ENCODE results near the gene BCL7B. TPM values are rescaled to one million over a fixed set of nuclear protein-coding genes. Genes with fewer than 3 reads are reported as not detected.
"Not testable (repeated sequence)": the region's sequence is repeated elsewhere in the genome, so short reads cannot be mapped to it uniquely, and the experiment has no call there.

Gene BCL7B
- total RNA-seq, 4 donors from 2014 or later: 107 to 131 (median 109) TPM

DNA sequence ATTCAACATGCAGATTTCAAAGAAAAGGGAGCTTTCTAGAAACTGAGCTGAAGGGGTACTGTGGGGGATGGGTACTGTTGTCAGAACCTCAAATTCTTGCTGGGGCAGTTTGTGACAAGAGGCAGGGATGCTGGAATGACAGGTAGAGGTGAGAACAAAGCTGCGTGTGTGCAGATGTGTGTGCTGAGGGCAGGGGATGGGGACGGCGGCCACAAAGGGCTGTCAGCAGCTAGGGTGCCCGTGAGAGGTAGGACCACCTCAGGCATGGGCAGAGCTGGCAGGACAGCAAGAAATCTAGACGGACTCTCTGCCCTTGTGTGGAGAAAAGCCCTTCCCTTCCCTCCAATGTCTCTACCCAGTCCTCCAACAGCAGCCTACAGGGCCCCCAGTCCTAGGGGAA, 21.0 kb downstream of the BCL7B start:
- intact Hi-C loops (cut with DNase I): no loop called here
- Histone ChIP-seq H3K9me3 (no peaks in the 10 kb centered on the region), H3K4me1 (no peaks in the 10 kb centered on the region), H3K36me3 (peaks cover 60 to 90% (median 70%) of the 10 kb centered on the region in 4 donors), H3K4me3 (no peak overlapping the region), H3K27me3 (no peaks in the 10 kb centered on the region), H3K27ac (replicated peaks in 1 of 4) (no peak overlapping the region)
- TF ChIP-seq POLR2A (IDR thresholded peaks at IDR 0.05; ENCODE audit: low read depth): no peak
- TF ChIP-seq POLR2AphosphoS5 (IDR thresholded peaks at IDR 0.05): no peak
- no peak for TF ChIP-seq EP300 (IDR thresholded peaks at IDR 0.05)
- TF ChIP-seq, protein P1, sequence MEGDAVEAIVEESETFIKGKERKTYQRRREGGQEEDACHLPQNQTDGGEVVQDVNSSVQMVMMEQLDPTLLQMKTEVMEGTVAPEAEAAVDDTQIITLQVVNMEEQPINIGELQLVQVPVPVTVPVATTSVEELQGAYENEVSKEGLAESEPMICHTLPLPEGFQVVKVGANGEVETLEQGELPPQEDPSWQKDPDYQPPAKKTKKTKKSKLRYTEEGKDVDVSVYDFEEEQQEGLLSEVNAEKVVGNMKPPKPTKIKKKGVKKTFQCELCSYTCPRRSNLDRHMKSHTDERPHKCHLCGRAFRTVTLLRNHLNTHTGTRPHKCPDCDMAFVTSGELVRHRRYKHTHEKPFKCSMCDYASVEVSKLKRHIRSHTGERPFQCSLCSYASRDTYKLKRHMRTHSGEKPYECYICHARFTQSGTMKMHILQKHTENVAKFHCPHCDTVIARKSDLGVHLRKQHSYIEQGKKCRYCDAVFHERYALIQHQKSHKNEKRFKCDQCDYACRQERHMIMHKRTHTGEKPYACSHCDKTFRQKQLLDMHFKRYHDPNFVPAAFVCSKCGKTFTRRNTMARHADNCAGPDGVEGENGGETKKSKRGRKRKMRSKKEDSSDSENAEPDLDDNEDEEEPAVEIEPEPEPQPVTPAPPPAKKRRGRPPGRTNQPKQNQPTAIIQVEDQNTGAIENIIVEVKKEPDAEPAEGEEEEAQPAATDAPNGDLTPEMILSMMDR (IDR thresholded peaks at IDR 0.05): no peak
- DNase-seq (ENCODE audit: extremely low spot score): no peak
- 85% methylated on average over 5 of the region's 5 CpGs for WGBS

DNA sequence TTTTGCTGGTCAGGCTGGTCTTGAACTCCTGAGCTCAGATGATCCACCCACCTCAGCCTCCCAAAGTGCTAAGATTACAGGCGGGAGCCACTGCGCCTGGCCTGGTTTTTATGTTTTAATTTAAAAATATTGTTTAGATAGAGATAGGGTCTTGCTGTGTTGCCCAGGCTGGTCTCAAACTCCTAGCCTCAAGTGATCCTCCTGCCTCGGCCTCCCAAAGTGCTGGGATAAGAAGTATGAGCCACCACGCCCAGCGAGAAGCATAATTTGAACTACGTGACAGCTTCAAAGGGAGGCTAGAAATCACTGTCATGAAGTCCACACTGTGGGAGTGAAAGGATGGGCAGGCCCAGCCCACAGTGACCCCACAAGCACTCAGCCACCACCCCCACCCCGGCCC, 21.6 kb downstream of the BCL7B start:
- H3K36me3 ChIP-seq: peaks cover 55 to 85% (median 65%) of the 10 kb centered on the region in 4 donors
- not testable (repeated sequence) for H3K9me3 ChIP-seq

DNA sequence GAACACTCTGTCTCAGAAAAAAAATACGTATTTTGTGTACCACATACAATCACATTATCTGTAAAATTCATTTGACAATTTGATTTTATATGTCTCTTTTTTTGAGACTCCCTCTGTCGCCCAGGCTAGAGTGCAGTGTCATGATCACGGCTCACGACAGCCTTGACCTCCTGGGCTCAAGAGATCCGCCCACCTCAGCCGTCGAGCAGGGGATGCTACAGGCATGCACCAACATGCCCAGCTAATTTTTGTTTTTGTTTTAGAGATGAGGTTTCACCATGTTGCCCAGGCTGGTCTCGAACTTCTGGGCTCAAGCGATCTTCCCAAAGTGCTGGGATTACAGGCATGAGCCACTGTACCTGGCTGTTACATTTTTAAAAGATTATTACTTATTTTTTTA, 23.7 kb downstream of the BCL7B start:
- intact Hi-C loops (cut with DNase I): no loop called here
- H3K9me3 ChIP-seq: no peaks in the 10 kb centered on the region
- H3K27ac ChIP-seq (replicated peaks in 1 of 4): no peak overlapping the region
- WGBS: 87% methylated on average over 9 of the region's 9 CpGs
- TF ChIP-seq POLR2A (IDR thresholded peaks at IDR 0.05; ENCODE audit: low read depth) (no peak), EP300 (IDR thresholded peaks at IDR 0.05) (no peak), POLR2AphosphoS5 (IDR thresholded peaks at IDR 0.05) (no peak)
- TF ChIP-seq, protein P1 (IDR thresholded peaks at IDR 0.05): no peak
- no peak for DNase-seq (ENCODE audit: extremely low spot score)
- no peaks in the 10 kb centered on the region for H3K4me1 ChIP-seq
- peaks cover 39 to 63% (median 43%) of the 10 kb centered on the region in 4 donors for H3K36me3 ChIP-seq
- no peaks in the 10 kb centered on the region for H3K27me3 ChIP-seq
- no peak overlapping the region for H3K4me3 ChIP-seq

More for the DNA sequence above, 21.6 kb downstream of the BCL7B start:
- H3K4me1 ChIP-seq; H3K27me3 ChIP-seq; intact Hi-C loops (cut with DNase I); H3K27ac ChIP-seq (replicated peaks in 1 of 4); H3K4me3 ChIP-seq; DNase-seq (ENCODE audit: extremely low spot score): not testable (repeated sequence)
- WGBS: 94% methylated on average over 7 of the region's 7 CpGs

DNA sequence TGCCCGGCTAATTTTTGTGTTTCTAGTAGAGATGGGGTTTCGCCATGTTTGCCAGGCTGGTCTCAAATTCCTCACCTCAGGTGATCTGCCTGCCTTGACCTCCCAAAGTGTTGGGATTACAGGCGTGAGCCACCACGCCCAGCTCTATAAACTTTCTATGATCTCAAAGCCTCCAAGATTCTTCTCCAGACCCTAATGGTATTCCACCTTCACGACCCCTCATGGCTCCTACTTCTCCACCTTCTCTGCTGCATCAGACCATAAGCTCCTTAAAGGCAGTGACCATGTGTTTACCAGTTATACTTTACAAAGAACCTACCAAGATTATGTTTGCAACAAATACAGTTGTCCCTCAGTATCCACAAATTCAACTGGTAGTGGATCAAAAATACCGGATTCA, 25.3 kb downstream of the BCL7B start:
- Histone ChIP-seq H3K27ac (replicated peaks in 1 of 4) (no peak overlapping the region), H3K4me1 (no peaks in the 10 kb centered on the region), H3K4me3 (no peak overlapping the region), H3K9me3 (no peaks in the 10 kb centered on the region), H3K27me3 (no peaks in the 10 kb centered on the region), H3K36me3 (peaks cover 24 to 48% (median 28%) of the 10 kb centered on the region in 4 donors)
- TF ChIP-seq POLR2A (IDR thresholded peaks at IDR 0.05; ENCODE audit: low read depth): no peak
- TF ChIP-seq POLR2AphosphoS5 (IDR thresholded peaks at IDR 0.05): no peak
- TF ChIP-seq, protein P1 (IDR thresholded peaks at IDR 0.05): no peak
- no peak for TF ChIP-seq EP300 (IDR thresholded peaks at IDR 0.05)
- intact Hi-C loops (cut with DNase I): no loop called here
- DNase-seq (ENCODE audit: extremely low spot score): no peak
- 95% methylated on average over 6 of the region's 6 CpGs for WGBS

DNA sequence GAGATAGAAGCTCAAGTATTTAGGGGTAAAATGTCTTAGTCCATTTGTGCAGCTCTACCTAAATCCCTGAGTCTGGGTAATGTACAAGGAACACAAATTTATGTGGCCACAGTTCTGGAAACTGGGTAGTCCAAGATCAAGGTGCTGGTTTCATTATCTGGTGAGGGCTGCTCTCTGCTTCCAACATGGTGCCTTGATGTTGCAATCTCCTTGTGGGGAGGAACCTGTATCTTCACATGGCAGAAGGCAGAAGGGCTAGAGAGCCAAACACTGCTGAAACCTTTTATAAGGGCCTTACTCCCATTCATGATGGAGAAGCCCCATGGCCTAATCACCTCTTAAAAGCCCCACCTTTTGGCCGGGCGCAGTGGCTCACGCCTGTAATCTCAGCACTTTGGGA, 26.7 kb downstream of the BCL7B start:
- 97% methylated on average over 3 of the region's 3 CpGs for WGBS
- no peaks in the 10 kb centered on the region for H3K4me1 ChIP-seq
- DNase-seq (ENCODE audit: extremely low spot score): no peak
- no peak overlapping the region for H3K27ac ChIP-seq (replicated peaks in 1 of 4)
- H3K4me3 ChIP-seq: no peak overlapping the region
- peaks cover 10 to 33% (median 13%) of the 10 kb centered on the region in 4 donors for H3K36me3 ChIP-seq
- no peaks in the 10 kb centered on the region for H3K9me3 ChIP-seq
- intact Hi-C loops (cut with DNase I): no loop called here
- TF ChIP-seq EP300 (IDR thresholded peaks at IDR 0.05) (no peak), POLR2AphosphoS5 (IDR thresholded peaks at IDR 0.05) (no peak), POLR2A (IDR thresholded peaks at IDR 0.05; ENCODE audit: low read depth) (no peak)
- TF ChIP-seq, protein P1 (IDR thresholded peaks at IDR 0.05): no peak
- no peaks in the 10 kb centered on the region for H3K27me3 ChIP-seq
